ENCODE data around the gene ARHGEF7. TPM values are rescaled to one million over a fixed set of nuclear protein-coding genes. Genes with fewer than 3 reads are reported as not detected.

The ARHGEF7 gene
- total RNA-seq, 1 experiment from 2014 or later = 46.2 TPM

DNA sequence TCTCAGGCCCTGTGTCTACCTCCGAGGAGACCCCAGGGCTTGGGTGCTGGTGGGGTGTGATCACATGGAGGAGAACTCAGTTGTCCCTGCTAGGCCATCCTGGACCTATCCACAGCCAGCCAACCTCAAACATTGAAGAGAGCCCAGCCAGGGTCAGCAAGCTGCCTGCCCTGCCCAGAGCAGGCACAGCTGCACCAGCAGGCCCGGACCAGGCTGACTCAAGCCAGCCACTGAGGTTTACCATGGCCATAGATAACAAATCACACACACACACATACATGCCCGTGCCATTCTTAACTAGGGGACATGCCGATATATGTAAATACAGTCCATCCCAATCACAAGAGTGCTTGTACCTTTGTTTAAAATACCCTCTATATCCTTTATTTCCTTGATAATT, 8.1 kb downstream of the ARHGEF7 start:
- H3K4me2 ChIP-seq (ENCODE audit: low read length) = no peak overlapping the region
- no peaks in the 10 kb centered on the region for H3K9me3 ChIP-seq (ENCODE audit: control insufficient read depth in 1 of 2, insufficient read depth in 1 of 2, low read depth in 1 of 2, low read length in 2 of 2)
- DNase-seq (ENCODE audit: low read depth, low spot score) = no peak
- no peaks in the 10 kb centered on the region for H3K9me2 ChIP-seq (ENCODE audit: insufficient read depth)
- TF ChIP-seq SP1 (IDR thresholded peaks at IDR 0.05; ENCODE audit: low read depth) (no peak), EZH2phosphoT487 (IDR thresholded peaks at IDR 0.05; ENCODE audit: borderline replicate concordance) (no peak), ZNF274 (IDR thresholded peaks at IDR 0.05; ENCODE audit: low read depth, low read length) (no peak), POLR2A (IDR thresholded peaks at IDR 0.05; ENCODE audit: borderline replicate concordance, extremely low read depth, insufficient read depth, insufficient read length) (no peak), CEBPB (IDR thresholded peaks at IDR 0.05; ENCODE audit: low read depth) (no peak), FOSL1 (IDR thresholded peaks at IDR 0.05; ENCODE audit: low read depth) (no peak), SIN3A (IDR thresholded peaks at IDR 0.05; ENCODE audit: low read depth) (no peak), YY1 (IDR thresholded peaks at IDR 0.05; ENCODE audit: extremely low read depth, insufficient replicate concordance, low read depth, low read length) (no peak), ZBTB33 (IDR thresholded peaks at IDR 0.05; ENCODE audit: extremely low read depth, insufficient replicate concordance, low read length) (no peak), RAD21 (IDR thresholded peaks at IDR 0.05; ENCODE audit: low read depth) (no peak), JUND (IDR thresholded peaks at IDR 0.05) (no peak), ZFX (IDR thresholded peaks at IDR 0.05) (no peak), SRF (IDR thresholded peaks at IDR 0.05; ENCODE audit: low read depth) (no peak), TCF7L2 (IDR thresholded peaks at IDR 0.05; ENCODE audit: borderline replicate concordance, extremely low read depth, insufficient read depth, insufficient read length) (no peak), EGR1 (IDR thresholded peaks at IDR 0.05; ENCODE audit: low read depth) (no peak)
- TF ChIP-seq, protein P1, sequence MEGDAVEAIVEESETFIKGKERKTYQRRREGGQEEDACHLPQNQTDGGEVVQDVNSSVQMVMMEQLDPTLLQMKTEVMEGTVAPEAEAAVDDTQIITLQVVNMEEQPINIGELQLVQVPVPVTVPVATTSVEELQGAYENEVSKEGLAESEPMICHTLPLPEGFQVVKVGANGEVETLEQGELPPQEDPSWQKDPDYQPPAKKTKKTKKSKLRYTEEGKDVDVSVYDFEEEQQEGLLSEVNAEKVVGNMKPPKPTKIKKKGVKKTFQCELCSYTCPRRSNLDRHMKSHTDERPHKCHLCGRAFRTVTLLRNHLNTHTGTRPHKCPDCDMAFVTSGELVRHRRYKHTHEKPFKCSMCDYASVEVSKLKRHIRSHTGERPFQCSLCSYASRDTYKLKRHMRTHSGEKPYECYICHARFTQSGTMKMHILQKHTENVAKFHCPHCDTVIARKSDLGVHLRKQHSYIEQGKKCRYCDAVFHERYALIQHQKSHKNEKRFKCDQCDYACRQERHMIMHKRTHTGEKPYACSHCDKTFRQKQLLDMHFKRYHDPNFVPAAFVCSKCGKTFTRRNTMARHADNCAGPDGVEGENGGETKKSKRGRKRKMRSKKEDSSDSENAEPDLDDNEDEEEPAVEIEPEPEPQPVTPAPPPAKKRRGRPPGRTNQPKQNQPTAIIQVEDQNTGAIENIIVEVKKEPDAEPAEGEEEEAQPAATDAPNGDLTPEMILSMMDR (IDR thresholded peaks at IDR 0.05 in 2 of 3, conservative IDR thresholded peaks at IDR 0.05 in 1 of 3; ENCODE audit: borderline replicate concordance in 1 of 3, insufficient read depth in 1 of 3, low read depth in 2 of 3, low read length in 2 of 3) = no peak
- TF ChIP-seq, protein P2, sequence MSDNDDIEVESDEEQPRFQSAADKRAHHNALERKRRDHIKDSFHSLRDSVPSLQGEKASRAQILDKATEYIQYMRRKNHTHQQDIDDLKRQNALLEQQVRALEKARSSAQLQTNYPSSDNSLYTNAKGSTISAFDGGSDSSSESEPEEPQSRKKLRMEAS (IDR thresholded peaks at IDR 0.05) = no peak
- intact Hi-C loops (cut with micrococcal nuclease) = no loop called here
- H2AFZ ChIP-seq (ENCODE audit: low read depth, low read length, poor library complexity, severe bottlenecking) = no peak overlapping the region
- H3K79me2 ChIP-seq (ENCODE audit: insufficient read depth, low read length) = no peaks in the 10 kb centered on the region
- ChIA-PET POLR2A (no interaction called here), RAD21 (ENCODE audit: low non-redundant PET in 1 of 2, low total read pairs in 2 of 2, uncharacterized antibody in 2 of 2, unreplicated experiment in 2 of 2) (no interaction called here), CTCF (no interaction called here)
- H3K4me1 ChIP-seq (ENCODE audit: control insufficient read depth in 1 of 2, insufficient read depth in 2 of 2, low read length in 2 of 2) = no peaks in the 10 kb centered on the region
- no peak for ATAC-seq
- peaks cover 8% of the 10 kb centered on the region for H3K27me3 ChIP-seq (ENCODE audit: insufficient read depth, low read length)
- H3K36me3 ChIP-seq (ENCODE audit: control insufficient read depth in 1 of 2, insufficient read depth in 2 of 2, low read length in 2 of 2) = no peaks in the 10 kb centered on the region
- H3K27ac ChIP-seq (ENCODE audit: low read depth, low read length) = no peak overlapping the region
- no peak overlapping the region for H3K4me3 ChIP-seq (replicated peaks in 1 of 2; ENCODE audit: low read depth in 1 of 2, low read length in 2 of 2)
- no TSS peak for BruUV-seq (replicated peaks)
- H3K9ac ChIP-seq (ENCODE audit: low read length) = no peak overlapping the region
- H4K20me1 ChIP-seq (ENCODE audit: insufficient read depth) = no peaks in the 10 kb centered on the region
